Kidney (tissue), 14 donors: Measurements from ENCODE around the gene KCNK1. TPM values are rescaled to one million over a fixed set of nuclear protein-coding genes. Genes with fewer than 3 reads are reported as not detected.

Source experiments
- DNase-seq, 5 donors: peaks; one replicate each; pipeline ENCODE4 v3.0.0-alpha.2; 2013 to 2020
- FAIRE-seq: peaks from 2 replicates; lab custom pipeline; 2012; peaks lifted over from hg19 to GRCh38; lab: Jason Lieb, UNC
- H3K27ac ChIP-seq, 2 donors: one replicate each; pipeline ENCODE4 v1.7.0; 2013; ENCODE audit warnings: low read depth in 2 of 2, low read length in 2 of 2, inconsistent platforms in 1 of 2
- H3K27me3 ChIP-seq: one replicate; pipeline ENCODE4 v1.7.1; 2013; ENCODE audit warnings: low read length, inconsistent platforms; ENCODE audit not compliant: control insufficient read depth, insufficient read depth
- H3K36me3 ChIP-seq, 3 donors: one replicate each; pipeline versions ENCODE4 v1.7.0 to v1.7.1; 2013; ENCODE audit warnings: low read length in 3 of 3, control low read depth in 1 of 3, inconsistent platforms in 1 of 3; ENCODE audit not compliant: insufficient read depth in 3 of 3, control insufficient read depth in 2 of 3
- H3K4me1 ChIP-seq, 3 donors: one replicate each; pipeline versions ENCODE4 v1.7.0 to v1.7.1; 2013; ENCODE audit warnings: low read length in 3 of 3, inconsistent platforms in 1 of 3, low read depth in 1 of 3; ENCODE audit not compliant: control insufficient read depth in 2 of 3, insufficient read depth in 2 of 3
- H3K4me3 ChIP-seq, 3 donors: one replicate each; pipeline versions ENCODE4 v1.7.0 to v1.8.1; 2013; ENCODE audit warnings: low read length in 3 of 3, control low read depth in 1 of 3, inconsistent platforms in 1 of 3
- H3K9ac ChIP-seq, 3 donors: one replicate each; pipeline versions ENCODE4 v1.7.0 to v1.7.1; 2013; ENCODE audit warnings: low read length in 3 of 3, control low read depth in 1 of 3, inconsistent platforms in 1 of 3
- H3K9me3 ChIP-seq, 3 donors: one replicate each; pipeline versions ENCODE4 v1.7.0 to v1.7.1; 2013; ENCODE audit warnings: low read length in 3 of 3, control low read depth in 1 of 3, inconsistent platforms in 1 of 3; ENCODE audit not compliant: control insufficient read depth in 2 of 3, insufficient read depth in 1 of 3
- intact Hi-C: fragments of 100-400 bp; cut with DNase I; formaldehyde crosslinking; loops from one replicate; pipeline ENCODE4 v1.11.1; 2022
- polyA plus RNA-seq: library from polyadenylated mRNA; stranded (reverse); fragments of 350-450 nt; fragmentation: Illumina TruSeq; extraction: RNeasy Lipid Tissue Mini Kit (QIAGEN cat#74804); gene quantifications from one replicate; pipeline ENCODE4 v1.2.3, GENCODE V29; 2014; ENCODE audit warnings: low read depth, low replicate concordance; ENCODE audit not compliant: insufficient read depth
- total RNA-seq: library from RNA; stranded (reverse); fragmentation: NEBNext Ultra II Directional; extraction: Animal tissue kit (Norgen Biotek cat#: 25700); gene quantifications from one replicate; pipeline ENCODE4 v1.2.1, GENCODE V29; 2021
- TF ChIP-seq, protein P1 (sequence below): IDR thresholded peaks from 3 replicates; pipeline ENCODE4 v1.5.1; 2012; ENCODE audit warnings: mild to moderate bottlenecking, moderate library complexity, borderline replicate concordance; ENCODE audit not compliant: insufficient read depth; ENCODE audit errors: extremely low read depth
- donor health status: control.
- donor health status: control.
- donor health status: control.
- donor health status: control.
- donor health status: control.
- donor health status: DM: yes; HTN: yes; CAD: no.
- donor health status: Normal renal cell carcinoma (clear cell type).

The KCNK1 gene
- total and polyA plus RNA-seq, 2 donors from 2014 or later: 10.0 to 10.7 TPM

DNA sequence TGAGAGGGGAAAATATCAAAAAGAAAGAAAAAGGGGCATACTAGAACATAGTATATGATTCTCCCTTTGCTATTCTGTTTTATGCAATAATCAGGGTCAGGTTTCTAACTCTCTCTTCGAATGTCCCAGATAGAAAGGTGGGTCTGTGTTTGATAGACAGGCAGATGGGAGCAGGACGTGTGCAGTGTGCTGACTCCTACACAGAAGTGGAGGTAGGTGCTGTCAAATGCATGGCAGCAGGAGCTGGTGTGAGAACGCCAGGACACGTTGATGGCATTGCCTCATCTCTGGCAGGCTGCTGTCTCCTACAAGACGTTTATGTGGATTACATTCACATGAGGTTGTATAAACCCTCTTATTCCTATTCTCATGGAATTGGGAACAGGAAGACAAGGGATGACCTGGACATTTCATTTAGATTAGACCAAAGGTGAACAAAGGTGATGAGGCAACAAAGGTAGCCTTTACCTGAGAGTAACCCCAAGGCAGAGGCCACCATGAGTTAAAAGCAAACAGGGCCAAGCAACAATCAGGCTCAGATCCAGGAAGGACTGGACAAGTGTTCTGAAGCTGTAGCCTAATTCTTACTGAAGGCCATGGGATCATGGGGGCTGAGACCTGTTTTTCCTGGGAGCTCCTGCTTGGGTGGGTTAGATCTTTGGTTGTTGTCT lies 37.8 kb downstream of the KCNK1 start:
- TF ChIP-seq, protein P1, sequence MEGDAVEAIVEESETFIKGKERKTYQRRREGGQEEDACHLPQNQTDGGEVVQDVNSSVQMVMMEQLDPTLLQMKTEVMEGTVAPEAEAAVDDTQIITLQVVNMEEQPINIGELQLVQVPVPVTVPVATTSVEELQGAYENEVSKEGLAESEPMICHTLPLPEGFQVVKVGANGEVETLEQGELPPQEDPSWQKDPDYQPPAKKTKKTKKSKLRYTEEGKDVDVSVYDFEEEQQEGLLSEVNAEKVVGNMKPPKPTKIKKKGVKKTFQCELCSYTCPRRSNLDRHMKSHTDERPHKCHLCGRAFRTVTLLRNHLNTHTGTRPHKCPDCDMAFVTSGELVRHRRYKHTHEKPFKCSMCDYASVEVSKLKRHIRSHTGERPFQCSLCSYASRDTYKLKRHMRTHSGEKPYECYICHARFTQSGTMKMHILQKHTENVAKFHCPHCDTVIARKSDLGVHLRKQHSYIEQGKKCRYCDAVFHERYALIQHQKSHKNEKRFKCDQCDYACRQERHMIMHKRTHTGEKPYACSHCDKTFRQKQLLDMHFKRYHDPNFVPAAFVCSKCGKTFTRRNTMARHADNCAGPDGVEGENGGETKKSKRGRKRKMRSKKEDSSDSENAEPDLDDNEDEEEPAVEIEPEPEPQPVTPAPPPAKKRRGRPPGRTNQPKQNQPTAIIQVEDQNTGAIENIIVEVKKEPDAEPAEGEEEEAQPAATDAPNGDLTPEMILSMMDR: no peak
- FAIRE-seq (no peak), DNase-seq (no peak)
- H3K9ac ChIP-seq: no peak overlapping the region
- H3K9me3 ChIP-seq: no peaks in the 10 kb centered on the region
- H3K4me1 ChIP-seq: peaks cover 0 to 2% (median 0%) of the 10 kb centered on the region in 3 donors
- H3K36me3 ChIP-seq: no peaks in the 10 kb centered on the region
- no peak overlapping the region for H3K4me3 ChIP-seq
- intact Hi-C loops: no loop called here
- H3K27me3 ChIP-seq: no peaks in the 10 kb centered on the region
- H3K27ac ChIP-seq: no peak overlapping the region

DNA sequence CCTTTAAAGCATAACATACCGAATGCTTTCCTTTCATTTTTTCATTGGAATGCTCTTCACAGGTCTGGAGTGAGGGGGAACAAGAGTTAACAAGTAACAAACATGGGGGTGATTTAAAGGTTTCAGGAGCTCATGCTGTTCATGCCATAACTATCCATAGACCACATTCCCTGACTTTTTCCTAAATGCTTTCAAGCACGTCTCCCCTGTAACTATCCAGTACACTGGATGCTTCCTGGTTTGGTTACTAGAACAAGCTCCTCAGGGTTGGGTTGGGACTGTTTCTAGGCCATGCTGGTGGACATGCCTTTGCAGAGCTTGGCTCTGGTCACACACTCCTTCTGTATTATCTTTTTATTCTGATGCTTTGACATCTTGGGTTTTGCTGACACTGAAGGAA lies 38.6 kb downstream of the KCNK1 start:
- DNase-seq (no peak), FAIRE-seq (no peak)
- no peak overlapping the region for H3K4me3 ChIP-seq
- intact Hi-C loops: no loop called here
- no peaks in the 10 kb centered on the region for H3K9me3 ChIP-seq
- no peak overlapping the region for H3K27ac ChIP-seq
- no peaks in the 10 kb centered on the region for H3K27me3 ChIP-seq
- H3K36me3 ChIP-seq: no peaks in the 10 kb centered on the region
- no peak overlapping the region for H3K9ac ChIP-seq
- no peaks in the 10 kb centered on the region for H3K4me1 ChIP-seq
- TF ChIP-seq, protein P1: no peak

- no peak for FAIRE-seq
- intact Hi-C loops: no loop called here
- no peaks in the 10 kb centered on the region for H3K36me3 ChIP-seq
Measured at GRCh38 chr1:233654658-233655280, 40.9 kb downstream of the KCNK1 start.

More at GRCh38 chr1:233654658-233655280, 40.9 kb downstream of the KCNK1 start:
- TF ChIP-seq, protein P1: no peak
- Histone ChIP-seq H3K27me3 (no peaks in the 10 kb centered on the region), H3K9ac (no peak overlapping the region), H3K4me1 (no peaks in the 10 kb centered on the region), H3K9me3 (no peaks in the 10 kb centered on the region), H3K27ac (no peak overlapping the region), H3K4me3 (no peak overlapping the region)
- no peak for DNase-seq
